ENCODE data around the gene HMGCLL1.

DNA sequence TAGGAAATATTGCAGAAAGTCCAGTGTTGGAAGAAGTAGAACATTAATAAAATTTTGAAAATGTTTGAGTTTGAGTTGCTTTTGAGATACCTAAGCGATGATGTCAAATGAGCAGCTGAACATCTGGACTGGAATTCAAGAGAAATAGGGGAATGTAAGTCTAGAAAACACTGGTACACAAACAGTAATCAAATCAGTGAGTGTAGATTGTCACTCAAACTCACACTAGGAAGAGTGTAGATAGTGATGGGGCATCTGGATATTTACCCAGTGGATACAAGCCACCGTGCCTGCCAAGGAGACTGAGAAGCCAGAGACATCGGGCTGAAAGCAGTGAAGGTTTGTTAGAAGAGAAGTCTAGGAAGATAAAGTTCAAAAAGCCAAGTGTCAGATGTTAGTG lies 2.2 kb downstream of the HMGCLL1 start:
- TF ChIP-seq POLR2AphosphoS5 (IDR thresholded peaks at IDR 0.05; ENCODE audit: borderline replicate concordance, low read depth, low read length) = no peak
- no peak for TF ChIP-seq EZH2 (IDR thresholded peaks at IDR 0.05)
- no peak for TF ChIP-seq FOXP2 (optimal IDR thresholded peaks at IDR 0.05; ENCODE audit: control extremely low read depth, extremely low read length, insufficient read depth)

Measured in SK-N-MC (cell line).